NB4 (cell line): Measurements from ENCODE around the gene BRWD1.
A peak's percentile ranks its signal among the peaks of the same experiment; 100 is the strongest.
"Not testable (repeated sequence)": the region's sequence is repeated elsewhere in the genome, so short reads cannot be mapped to it uniquely, and the experiment has no call there.

ENCODE experiments used
- CTCF ChIP-seq: IDR thresholded peaks from one replicate; pipeline ENCODE4 v1.5.1; 2012; ENCODE audit warnings: low read depth, low read length
- POLR2A ChIP-seq: IDR thresholded peaks from 2 replicates; pipeline ENCODE4 v1.6.1; 2011; ENCODE audit warnings: mild to moderate bottlenecking; ENCODE audit not compliant: insufficient read length; ENCODE audit errors: extremely low read depth

GRCh38 chr21:39136138-39136537, 177.3 kb downstream of the BRWD1 start:
- peak; percentile 36 for TF ChIP-seq CTCF
- TF ChIP-seq POLR2A: not testable (repeated sequence)
